CD4-positive, alpha-beta T cell treated with Interferon alpha-2 for 1 hour (primary cell): ENCODE measurements around the gene ALDH3B1.

Experiments used
- DNase-seq, 2 donors: peaks; one replicate each; pipeline ENCODE4 v3.0.0-alpha.2; 2020 to 2022

Gene ALDH3B1

DNA sequence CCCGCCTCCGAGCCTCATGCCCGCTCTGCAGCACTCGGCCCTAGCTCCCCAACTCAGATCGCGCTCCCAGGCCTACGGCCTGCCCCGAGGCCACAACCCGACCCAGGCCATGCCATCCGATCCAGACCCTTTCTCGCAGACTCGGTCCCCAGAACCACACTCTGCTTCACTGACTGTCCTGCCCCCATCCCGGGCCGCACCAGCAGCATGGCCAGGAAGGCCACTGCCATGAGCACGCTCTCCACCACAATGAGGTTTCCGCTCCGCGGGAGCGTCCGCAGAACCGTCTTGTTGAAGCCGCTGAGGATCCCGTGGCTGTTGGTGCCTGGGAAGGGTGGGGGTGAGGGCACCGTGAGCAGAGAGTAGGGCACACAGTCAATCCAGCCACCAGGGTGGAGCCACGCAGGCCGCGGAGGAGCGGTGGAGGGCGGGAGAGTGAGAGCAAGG, 12.6 kb upstream of the ALDH3B1 start:
- DNase-seq = no peak

DNA sequence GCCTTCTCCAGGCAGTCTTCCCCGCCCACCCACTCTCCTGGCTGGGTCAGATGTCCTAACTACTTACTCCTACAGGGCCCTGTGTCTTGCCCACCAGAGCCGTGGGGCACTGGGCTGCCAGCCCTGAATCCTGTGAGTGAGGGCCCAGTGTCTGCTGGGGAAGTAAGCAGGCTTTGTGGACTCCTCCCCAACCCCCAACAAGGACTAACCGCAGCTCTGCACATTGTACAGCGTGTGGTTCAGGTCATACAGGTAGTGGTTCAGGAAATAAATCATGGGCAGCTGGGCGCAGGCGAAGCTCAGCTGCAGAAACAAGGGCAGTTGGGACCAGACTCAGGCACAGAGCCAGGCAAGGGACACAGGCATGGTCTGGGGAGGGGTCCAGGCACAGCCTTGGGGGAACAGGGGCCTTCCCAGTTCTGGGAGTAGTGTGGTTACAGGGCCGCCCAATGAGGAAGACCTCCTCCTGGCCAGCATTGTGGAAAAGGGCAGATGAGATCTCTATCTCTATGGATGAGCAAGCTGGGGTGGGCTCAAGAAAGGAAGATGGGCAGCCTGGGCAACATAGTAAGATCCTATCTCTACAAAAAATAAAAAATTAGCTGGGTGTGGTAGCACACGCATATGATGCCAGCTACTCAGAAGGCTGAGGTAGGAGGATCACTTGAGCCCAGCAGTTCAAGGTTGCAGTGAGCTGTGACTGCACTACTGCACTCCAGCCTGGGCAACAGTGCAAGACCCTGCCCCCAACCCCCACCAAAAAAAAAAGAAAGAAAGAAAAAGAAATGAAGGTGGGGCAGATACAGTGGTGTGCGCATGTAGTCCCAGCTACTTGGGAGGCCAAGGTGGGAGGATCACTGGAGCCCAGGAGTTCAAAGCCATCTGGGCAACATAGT, 11.7 kb upstream of the ALDH3B1 start:
- peak in 1 of 2 donors; percentile 16 for DNase-seq

GRCh38 chr11:67999201-67999629, 10.9 kb upstream of the ALDH3B1 start:
- DNase-seq = no peak

DNA sequence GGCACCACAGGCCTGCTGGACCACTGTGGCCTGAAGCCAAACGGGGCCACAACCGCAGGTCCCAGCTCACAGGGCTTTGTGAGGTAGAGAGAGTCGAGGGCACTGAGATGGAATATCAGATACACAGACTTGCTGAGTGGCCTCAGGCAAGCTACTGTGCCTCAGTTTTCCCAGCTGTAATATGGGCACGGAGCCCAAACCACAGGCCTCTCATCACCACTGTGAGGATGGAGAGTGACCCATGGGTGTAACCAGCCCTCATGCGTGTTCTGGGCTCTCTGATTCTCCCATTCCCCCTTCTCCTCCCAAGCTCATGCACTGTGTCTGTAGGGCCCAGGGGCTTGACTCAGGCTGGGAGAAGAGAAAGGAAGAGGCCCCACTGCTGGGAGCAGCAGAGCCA, 10.4 kb upstream of the ALDH3B1 start:
- DNase-seq = no peak

GRCh38 chr11:68002575-68002937, 7.6 kb upstream of the ALDH3B1 start:
- peak in 1 of 2 donors; percentile 33 for DNase-seq

DNA sequence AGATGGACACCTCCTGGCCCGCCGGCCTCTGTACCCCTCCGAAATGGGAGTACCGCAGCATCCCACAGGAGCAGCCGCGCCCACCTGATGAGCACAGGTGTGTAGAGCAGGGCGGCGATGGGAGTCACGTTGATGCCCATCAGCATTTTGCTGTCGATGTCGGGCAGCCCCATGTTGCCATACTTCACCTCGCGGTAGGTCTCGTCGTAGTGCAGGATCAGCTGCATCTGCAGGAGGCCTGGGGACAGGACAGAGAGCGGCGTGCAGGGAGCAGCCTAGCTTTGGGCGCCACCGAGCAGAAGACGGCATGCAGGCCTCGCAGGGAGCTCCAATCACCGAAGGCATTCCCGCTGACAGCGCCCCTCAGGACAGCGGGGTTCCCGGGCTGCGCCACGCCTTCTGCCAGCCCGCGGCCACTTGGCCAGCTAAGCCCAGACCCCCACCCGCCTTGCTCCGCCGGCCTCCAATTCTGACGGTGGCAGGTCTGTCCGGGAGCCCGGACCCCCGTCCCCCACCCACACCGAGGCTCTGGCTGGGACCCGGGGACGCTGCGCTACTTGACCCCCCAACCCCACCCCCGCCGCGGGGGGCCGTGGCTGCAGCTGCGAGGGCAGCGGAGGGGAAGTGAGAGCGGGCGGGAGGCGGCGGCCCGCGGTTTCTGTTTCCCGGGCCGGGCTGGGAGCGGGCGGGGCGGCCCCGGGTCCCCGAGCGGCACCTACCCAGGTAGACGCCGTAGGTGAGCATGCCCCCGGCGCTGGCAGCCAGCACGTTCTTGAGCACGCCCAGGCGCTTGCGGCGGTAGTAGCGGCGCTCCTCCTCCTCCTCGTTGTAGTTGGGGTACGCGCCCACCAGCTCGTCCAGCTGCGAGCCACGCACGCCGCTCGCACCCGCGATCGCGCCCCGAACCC, 6.9 kb upstream of the ALDH3B1 start:
- peak; percentile 68 to 71 for DNase-seq

DNA sequence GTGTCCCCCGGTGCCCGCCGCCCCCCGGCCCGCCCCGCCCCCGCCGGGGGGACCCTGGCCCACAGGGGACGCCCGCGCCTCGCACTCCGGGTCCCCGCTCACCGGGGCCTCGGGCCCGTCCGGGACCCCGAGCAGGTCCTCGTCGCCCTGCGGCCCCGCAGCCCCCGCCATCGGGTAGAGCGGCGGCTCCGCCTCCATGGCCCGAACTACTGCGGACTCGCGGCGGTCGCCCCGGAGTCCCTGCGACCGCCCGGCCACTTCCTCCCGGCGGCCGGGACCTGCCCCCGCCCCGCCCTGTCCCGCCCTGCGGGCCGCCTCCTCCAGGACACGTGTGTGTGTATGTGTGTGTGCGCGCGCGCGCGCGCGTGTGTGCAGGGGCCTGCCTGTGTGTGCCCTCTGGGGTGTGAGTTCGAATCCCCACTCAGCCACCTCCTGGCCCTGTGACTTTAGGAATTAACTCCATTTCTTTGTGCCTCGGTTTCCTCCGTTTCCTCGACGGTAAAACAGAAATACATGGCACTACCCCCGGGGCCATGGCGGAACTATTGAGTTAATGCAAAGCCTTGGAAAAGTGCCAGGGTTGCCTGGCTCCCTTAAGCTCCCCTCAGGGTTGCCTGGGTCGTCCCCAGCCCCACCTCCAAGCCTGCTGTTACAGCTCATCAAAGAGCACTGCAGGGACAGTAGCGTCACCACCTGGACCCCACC, 6.1 kb upstream of the ALDH3B1 start, which contains the start of gene UNC93B1:
UNC93B1 (minus strand) TSS at position 252 of the 705 bp plus-strand sequence; CDS start at position 198, 54 bp downstream.
- DNase-seq = peak; percentile 87 to 88

DNA sequence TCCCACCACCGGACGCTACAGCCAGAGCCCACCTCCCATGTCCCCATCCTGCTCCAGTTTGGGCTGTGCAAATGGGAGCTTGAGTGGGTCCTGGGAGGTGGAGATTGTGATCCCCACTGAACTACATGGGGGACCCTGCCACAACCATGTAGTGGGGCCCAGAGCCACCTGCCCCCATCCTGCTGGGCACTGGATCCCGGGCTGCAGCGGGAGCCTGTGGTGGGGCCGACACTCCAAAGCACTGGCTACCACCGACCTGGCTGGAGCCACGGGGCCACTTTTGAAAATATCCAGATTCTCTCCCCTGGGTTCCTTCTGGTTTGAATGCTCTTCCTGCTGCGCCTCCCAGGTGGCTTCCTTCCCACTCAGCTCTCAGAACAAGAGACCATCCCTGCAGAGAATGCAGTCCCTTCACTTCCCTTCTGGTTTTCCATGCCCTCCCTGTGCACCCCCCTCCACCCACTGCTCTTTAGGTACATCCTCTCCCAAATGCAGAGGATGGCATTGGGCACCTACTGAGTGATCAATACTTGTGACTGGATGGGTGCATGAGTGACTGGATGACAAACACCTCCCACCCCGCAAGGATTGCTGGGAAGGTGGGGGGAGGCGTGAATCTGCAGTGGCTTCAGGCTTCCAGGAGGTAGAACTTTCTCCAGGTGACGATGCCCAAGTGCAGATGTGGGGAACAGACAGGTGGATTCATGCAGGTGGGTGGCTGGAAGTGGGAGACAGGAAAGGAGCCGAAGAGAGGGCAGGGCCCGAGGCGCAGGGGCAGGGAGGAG, 5.4 kb upstream of the ALDH3B1 start:
- DNase-seq = no peak

- DNase-seq = no peak
Observed at GRCh38 chr11:68006606-68007166, 3.4 kb upstream of the ALDH3B1 start.

GRCh38 chr11:68007498-68008380, 2.4 kb upstream of the ALDH3B1 start:
- DNase-seq = no peak

DNA sequence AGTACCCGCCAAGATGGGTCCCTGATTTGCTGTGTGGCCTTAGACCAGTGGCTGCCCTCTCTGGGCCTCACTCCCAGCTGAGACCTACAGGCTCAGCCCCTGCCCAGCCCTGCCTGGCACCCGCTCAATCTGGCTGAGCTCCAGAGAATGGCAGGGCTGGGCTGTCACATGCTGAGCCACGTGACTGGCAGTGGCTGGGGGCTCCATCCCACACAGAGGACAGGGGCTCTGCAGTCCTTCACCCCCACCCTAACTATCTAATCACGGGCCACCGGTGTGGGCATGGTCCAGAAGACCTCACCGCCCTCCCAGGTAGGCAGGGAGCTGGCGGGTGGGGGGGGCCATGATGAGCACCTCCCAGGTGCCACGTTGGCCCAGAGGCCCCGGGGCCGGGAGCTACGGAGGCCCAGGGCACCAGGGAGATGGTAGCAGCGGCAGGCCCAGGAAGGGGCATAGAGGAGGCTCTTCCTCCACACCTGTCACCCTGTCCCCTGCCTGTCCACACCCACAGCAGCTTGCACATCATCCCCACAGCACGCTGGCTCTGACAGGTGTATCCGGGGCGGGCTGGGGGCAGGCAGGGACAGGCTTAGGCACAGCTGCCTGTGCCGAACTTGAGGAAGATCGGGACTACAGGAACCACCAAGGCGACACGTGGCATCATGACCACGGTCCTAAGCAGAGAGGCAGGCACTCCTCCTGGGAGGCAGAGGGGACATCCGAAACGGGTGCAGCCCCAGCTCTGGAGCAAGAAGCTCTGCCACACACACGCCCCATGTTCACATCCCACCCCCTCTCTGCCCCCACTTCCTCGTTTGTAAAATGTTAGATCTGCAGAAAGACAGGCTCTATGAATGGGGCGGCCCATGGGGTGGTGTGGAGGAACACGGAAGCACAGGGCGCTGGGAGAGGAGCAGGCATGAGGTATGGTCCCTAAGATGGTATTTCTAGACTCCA, 1.5 kb upstream of the ALDH3B1 start:
- DNase-seq = no peak

GRCh38 chr11:68009391-68010089, 587 bp upstream of the ALDH3B1 start:
- peak in 1 of 2 donors; percentile 20 for DNase-seq

DNA sequence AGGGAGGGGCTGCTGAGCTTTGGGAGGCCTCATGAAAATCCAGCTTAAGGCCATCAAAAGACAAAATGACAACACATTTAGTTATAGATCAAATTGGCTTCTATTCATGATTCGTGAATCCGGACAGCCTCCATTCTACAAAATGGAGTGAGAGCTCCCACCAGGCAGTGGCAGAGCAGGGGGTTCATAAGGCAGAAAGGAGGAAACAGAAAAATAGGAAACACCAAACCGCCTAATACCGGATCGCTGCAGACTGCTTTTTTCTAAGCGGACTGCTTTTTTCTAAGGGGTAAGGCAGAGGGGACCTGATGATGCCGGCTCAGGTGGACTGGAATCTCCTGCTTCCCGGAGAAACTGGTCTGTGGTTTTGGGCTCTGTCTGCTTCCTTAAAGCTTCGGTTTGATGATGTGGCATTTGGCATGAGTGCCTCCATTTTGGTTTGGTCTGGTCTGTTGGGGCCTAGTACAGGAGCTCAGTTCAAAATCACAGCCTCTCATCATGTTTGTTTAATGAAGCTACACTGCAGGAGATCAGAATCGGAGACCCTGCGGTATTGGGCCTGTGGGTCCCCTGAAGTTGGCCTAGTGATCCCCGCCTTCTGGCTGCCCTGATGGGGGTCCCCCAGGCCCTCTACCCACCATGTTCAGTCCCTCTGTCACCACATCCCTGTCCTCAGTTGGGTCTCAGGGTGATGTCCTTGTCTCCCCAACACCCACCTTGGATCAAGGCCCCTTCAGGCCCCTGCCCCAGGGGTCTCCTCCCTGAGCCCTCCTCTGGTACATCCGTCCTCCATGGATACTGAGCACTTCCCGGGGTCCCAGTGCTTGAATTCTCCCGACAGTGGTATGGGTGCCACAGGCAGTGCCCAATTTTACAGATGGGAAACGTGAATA, 1.2 kb downstream of the ALDH3B1 start:
- DNase-seq = no peak

GRCh38 chr11:68012044-68012842, 2.1 kb downstream of the ALDH3B1 start:
- no peak for DNase-seq

GRCh38 chr11:68012843-68013610, 2.9 kb downstream of the ALDH3B1 start:
- no peak for DNase-seq

DNA sequence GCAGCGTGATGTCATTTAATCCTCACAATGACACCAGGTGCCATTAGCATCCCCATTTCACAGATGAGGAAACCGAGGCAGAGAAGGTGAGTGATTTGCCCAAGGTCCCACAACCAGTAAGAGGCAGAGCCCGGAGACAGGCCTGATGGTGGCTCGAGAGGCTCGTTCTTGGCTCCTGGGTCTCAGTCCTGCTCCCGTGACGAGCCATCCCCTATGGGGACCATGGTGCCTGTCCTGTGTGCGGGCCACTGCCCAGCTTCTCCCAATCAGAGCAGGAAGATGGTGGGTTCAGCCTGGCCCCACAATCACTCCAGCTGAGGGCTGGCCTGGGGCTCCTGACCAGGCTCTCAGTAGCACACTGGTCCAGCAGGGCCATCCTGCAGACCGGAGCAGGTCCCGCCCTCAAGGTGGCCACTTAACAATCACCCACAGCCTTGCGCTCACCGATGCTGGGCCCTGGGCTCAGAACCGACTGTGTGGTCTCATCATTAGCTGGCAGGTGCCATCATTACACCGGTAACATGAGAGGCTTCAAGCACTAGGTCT, 3.6 kb downstream of the ALDH3B1 start:
- DNase-seq = no peak
